Fibroblast of mammary gland (primary cell): ENCODE measurements around the gene CDIP1.

ENCODE experiments used
- DNase-seq: peaks from one replicate; pipeline ENCODE4 v3.0.0-alpha.2; 2010; ENCODE audit warnings: low read depth
- H3K4me3 ChIP-seq: 2 replicates; pipeline ENCODE4 v1.5.1; 2011; ENCODE audit warnings: low read depth, mild to moderate bottlenecking, low read length, moderate library complexity; ENCODE audit not compliant: control insufficient read depth
- TF ChIP-seq, protein P1 (sequence below): conservative IDR thresholded peaks from 2 replicates; pipeline ENCODE4 v1.5.1; 2011; ENCODE audit warnings: low read depth, low read length, inconsistent platforms; ENCODE audit not compliant: control insufficient read depth, insufficient read depth

CDIP1 gene

GRCh38 chr16:4544473-4544872, 5.9 kb upstream of the CDIP1 start:
- H3K4me3 ChIP-seq, result no peak overlapping the region
- TF ChIP-seq, protein P1, sequence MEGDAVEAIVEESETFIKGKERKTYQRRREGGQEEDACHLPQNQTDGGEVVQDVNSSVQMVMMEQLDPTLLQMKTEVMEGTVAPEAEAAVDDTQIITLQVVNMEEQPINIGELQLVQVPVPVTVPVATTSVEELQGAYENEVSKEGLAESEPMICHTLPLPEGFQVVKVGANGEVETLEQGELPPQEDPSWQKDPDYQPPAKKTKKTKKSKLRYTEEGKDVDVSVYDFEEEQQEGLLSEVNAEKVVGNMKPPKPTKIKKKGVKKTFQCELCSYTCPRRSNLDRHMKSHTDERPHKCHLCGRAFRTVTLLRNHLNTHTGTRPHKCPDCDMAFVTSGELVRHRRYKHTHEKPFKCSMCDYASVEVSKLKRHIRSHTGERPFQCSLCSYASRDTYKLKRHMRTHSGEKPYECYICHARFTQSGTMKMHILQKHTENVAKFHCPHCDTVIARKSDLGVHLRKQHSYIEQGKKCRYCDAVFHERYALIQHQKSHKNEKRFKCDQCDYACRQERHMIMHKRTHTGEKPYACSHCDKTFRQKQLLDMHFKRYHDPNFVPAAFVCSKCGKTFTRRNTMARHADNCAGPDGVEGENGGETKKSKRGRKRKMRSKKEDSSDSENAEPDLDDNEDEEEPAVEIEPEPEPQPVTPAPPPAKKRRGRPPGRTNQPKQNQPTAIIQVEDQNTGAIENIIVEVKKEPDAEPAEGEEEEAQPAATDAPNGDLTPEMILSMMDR, result no peak

DNA sequence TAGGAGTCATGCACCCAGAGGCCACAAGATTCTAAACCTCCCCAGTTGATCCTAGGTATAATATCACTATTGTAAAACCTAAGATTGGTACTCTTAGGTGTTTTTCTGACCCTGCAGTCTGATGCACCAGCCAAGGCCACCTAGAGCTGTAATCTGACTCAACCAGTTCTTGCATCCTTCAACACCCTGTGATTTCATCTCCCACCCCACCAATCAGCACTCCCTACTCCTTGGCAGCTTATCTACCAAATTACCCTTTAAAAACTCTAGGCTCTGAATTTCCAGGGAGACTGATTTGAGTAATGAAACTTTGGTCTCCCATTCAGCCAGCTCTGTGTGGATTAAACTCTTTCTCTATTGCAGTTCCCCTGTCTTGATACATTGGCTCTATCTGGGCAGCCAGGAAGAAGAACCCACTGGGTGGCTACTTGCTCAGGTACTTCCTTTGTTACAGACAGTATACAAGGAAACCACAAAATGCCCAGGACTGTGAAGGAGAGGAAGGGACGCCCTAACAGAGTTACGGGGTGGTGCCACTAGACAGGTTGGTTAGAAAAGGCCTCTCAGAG, 1.2 kb upstream of the CDIP1 start:
- H3K4me3 ChIP-seq, result no peak overlapping the region
- TF ChIP-seq, protein P1, result no peak
- no peak for DNase-seq

More at GRCh38 chr16:4544473-4544872, 5.9 kb upstream of the CDIP1 start:
- DNase-seq, result no peak

DNA sequence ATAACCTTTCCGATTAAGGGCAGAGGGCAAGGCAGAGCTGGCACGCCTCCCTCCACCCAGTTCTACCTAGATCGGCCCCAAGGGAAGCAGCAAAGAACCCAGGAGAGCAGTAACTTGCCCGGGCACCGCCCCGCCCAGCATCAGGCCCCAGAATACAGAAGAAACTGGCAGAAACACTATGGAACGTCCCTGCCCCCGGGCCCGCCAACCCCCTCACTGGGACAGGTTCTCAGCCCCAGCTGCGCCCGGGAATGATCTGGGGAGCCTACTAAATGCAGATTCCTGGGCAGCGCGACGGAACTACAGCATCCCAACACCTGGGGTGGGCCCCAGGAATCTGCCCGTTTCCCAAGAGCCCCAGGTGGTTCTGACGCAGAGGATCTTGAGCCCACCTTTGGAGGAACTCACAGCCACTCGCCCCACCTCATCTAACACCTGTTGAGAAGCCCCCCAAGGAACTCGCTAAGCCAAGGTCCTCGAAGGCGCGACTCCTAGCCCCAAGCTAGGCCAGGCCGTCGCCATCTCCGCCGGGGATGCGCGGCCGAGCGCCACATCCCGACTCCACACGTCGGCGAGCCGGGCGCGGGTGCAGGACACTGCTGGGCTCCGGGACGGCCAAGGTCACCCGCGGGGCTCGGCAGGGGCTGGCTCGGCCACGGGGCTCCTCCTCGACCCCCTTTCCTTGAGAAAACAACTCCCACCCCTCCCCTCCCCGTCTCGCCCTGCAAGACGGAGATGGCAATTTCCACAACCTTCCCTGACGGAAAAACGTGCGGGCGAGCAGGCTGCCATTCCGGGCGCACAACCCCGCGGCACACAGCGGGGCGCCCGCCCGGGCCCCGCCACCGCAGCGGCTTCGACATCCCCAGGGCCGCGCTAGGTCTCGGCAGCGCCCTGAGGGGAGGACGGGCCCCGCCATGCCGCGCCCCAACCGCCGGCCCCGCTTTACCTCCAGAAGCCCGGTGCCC, 913 bp downstream of the CDIP1 start:
- H3K4me3 ChIP-seq, result peak overlapping the region; percentile 46
- TF ChIP-seq, protein P1, result no peak
- DNase-seq, result no peak

DNA sequence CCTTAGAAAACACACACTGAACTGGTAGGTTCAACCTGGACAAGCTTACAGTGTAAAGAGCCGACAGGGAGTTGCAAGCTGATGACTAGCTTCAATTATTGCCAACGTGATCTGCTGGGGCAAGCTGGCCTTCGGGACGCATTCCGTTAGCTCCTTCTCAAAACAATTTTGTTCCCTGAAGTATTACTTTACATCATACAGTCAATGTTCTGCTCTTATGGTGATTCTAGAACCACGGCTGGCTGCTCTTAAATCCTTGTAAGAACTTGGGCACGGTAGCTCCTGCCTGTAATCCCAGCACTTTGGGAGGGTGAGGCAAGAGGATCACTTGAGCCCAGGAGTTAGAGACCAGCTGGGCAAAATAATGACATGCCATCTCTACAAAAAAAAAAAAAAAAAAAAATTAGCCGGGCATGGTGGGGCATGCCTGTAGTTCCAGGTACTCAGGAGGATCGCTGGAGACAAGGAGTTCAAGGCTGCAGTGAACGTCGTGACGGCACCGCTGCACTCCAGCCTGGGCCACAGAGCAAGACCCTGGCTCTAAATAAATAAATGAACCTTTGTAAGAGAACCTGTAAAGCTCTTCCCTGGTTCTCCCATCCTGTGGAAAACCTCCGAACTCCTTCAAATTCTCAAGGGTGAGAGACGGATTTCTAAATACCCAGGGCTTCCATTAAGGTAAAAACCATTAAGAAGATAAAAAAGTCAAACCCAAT, 2.0 kb downstream of the CDIP1 start:
- TF ChIP-seq, protein P1, result no peak
- H3K4me3 ChIP-seq, result no peak overlapping the region
- DNase-seq, result no peak

DNA sequence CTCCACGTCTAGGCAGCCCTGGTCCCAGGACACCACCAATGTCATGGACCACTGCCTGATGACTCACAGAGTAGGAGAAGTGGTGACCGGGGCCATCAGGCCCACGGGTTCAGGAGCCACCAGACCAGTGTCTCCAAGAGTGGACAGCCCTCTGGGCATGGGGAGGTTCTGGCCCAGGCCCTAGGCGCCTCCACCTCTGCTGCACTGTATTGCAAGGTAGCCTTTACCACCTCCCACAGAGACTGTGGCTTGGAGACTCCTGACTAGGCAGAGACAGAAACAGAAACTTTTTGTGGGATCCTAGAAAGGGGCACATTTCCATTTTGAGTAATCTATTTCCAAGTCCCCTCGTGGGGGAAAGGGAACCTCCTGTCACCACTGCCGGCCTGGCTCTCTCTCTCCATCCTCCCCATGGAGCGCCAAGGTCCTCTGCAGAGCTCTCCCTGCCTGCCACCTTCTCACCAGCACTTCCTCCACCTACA, 2.9 kb downstream of the CDIP1 start:
- TF ChIP-seq, protein P1, result no peak
- no peak overlapping the region for H3K4me3 ChIP-seq
- DNase-seq, result no peak

DNA sequence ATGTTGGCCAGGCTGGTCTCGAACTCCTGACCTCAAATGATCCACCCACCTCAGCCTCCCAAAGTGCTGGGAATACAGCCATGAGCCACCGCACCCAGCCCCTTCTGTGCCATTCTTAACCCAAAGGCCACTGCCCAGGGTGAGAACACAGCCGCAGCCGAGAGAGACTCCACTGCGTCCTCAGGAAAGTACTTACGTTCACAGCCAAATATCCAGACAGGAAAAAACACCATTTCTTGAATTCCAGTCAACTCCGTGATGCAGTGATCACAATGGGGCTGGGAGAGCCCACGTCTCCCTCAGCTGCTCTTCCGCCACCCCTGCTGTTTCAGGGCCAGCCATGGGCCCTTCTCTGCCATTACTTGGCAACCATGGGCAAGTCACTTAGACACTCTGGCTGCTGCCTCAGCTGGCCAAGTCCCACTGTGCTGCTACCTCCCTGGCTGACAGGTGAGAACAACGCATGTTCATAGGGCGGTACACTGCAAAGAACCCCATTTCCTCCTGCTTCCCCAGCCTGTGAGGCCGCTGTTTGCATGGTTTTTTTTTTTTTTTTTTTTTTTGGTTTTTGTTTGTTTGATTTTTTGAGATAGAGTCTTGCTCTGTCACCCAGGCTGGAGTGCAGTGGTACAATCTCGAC, 4.3 kb downstream of the CDIP1 start:
- TF ChIP-seq, protein P1, result no peak
- no peak for DNase-seq

More for the DNA sequence above, 4.3 kb downstream of the CDIP1 start:
- H3K4me3 ChIP-seq, result no peak overlapping the region
